H1 (cell line): ENCODE results near the gene CCDC106. TPM values are rescaled to one million over a fixed set of nuclear protein-coding genes. Genes with fewer than 3 reads are reported as not detected.

ENCODE experiments used
- CTCF ChIA-PET: fragments of 300-600 bp; sonication (Branson Sonifier 250); formaldehyde crosslinking; loops from one replicate; lab custom pipeline; 2021; ENCODE audit not compliant: partially characterized antibody; lab: Charles Lee
- POLR2A ChIA-PET: fragments of 300-600 bp; sonication (Branson Sonifier 250); formaldehyde crosslinking; loops from one replicate; lab custom pipeline; 2021; ENCODE audit warnings: inconsistent platforms; ENCODE audit not compliant: partially characterized antibody; lab: Charles Lee
- DNase-seq, 2 experiments: peaks; one replicate each; pipeline versions ENCODE4 v3.0.0 to v3.0.0-alpha.2; 2010 to 2022; ENCODE audit warnings: low spot score in 2 of 2, low read depth in 1 of 2, mixed read lengths in 1 of 2
- FAIRE-seq: peaks from 2 replicates; lab custom pipeline; 2011; peaks lifted over from hg19 to GRCh38; lab: Jason Lieb, UNC
- H2AFZ ChIP-seq: 2 replicates; pipeline ENCODE4 v1.8.1; 2012; ENCODE audit warnings: low read length, inconsistent platforms
- H2AK5ac ChIP-seq: 2 replicates; pipeline ENCODE4 v1.6.1; 2013; ENCODE audit warnings: low read depth, low read length
- H2BK120ac ChIP-seq: replicated peaks from 2 replicates; pipeline ENCODE3; 2013; ENCODE audit warnings: low read depth, low read length, inconsistent platforms
- H2BK12ac ChIP-seq: 2 replicates; pipeline ENCODE4 v1.6.1; 2013; ENCODE audit warnings: low read depth, low read length
- H2BK15ac ChIP-seq: 2 replicates; pipeline ENCODE4 v1.6.1; 2013; ENCODE audit warnings: low read length
- H2BK20ac ChIP-seq: 2 replicates; pipeline ENCODE4 v1.6.1; 2013; ENCODE audit warnings: low read length
- H2BK5ac ChIP-seq: 2 replicates; pipeline ENCODE4 v1.6.1; 2013; ENCODE audit warnings: low read depth, low read length
- H3K14ac ChIP-seq: 2 replicates; pipeline ENCODE4 v1.6.1; 2013; ENCODE audit warnings: inconsistent platforms; ENCODE audit not compliant: insufficient read length
- H3K18ac ChIP-seq: 2 replicates; pipeline ENCODE4 v1.6.1; 2013; ENCODE audit warnings: low read length; ENCODE audit errors: extremely low read depth
- H3K23ac ChIP-seq: 2 replicates; pipeline ENCODE4 v1.6.1; 2013; ENCODE audit warnings: inconsistent platforms; ENCODE audit not compliant: insufficient read length
- H3K23me2 ChIP-seq: 2 replicates; pipeline ENCODE4 v1.6.1; 2013; ENCODE audit warnings: low read depth, low read length
- H3K27ac ChIP-seq: 2 replicates; pipeline ENCODE4 v1.6.1; 2011; ENCODE audit warnings: low read depth, low read length, inconsistent platforms
- H3K27me3 ChIP-seq, 4 experiments: replicated peaks in 1 of 4; 1 replicate in 1 of 4; 2 replicates in 3 of 4; pipeline versions ENCODE4 v1.6.1 to v1.8.1; 2011 to 2013; ENCODE audit warnings: low read length in 3 of 4, mild to moderate bottlenecking in 3 of 4, inconsistent platforms in 2 of 4, mixed read lengths in 2 of 4, moderate library complexity in 1 of 4; ENCODE audit not compliant: control insufficient read depth in 3 of 4, insufficient read depth in 3 of 4; ENCODE audit errors: extremely low read depth in 1 of 4
- H3K36me3 ChIP-seq, 4 experiments: 2 replicates each; pipeline versions ENCODE4 v1.6.1 to v1.8.1; 2011 to 2013; ENCODE audit warnings: mild to moderate bottlenecking in 4 of 4, low read length in 3 of 4, moderate library complexity in 2 of 4, control low read depth in 1 of 4, inconsistent platforms in 1 of 4; ENCODE audit not compliant: insufficient read depth in 4 of 4, control insufficient read depth in 2 of 4
- H3K4ac ChIP-seq: replicated peaks from 2 replicates; pipeline ENCODE3; 2013; ENCODE audit warnings: low read length, low read depth, mixed read lengths, inconsistent platforms; ENCODE audit not compliant: insufficient read length
- H3K4me1 ChIP-seq, 4 experiments: replicated peaks in 1 of 4; 1 replicate in 1 of 4; 2 replicates in 3 of 4; pipeline versions ENCODE4 v1.6.1 to v1.8.1; 2011 to 2013; ENCODE audit warnings: low read length in 3 of 4, inconsistent platforms in 2 of 4, mixed read lengths in 1 of 4; ENCODE audit not compliant: insufficient read depth in 4 of 4, control insufficient read depth in 3 of 4
- H3K4me2 ChIP-seq, 2 experiments: 2 replicates each; pipeline versions ENCODE4 v1.6.1 to v1.8.1; 2011 to 2013; ENCODE audit warnings: low read depth in 2 of 2, low read length in 2 of 2, control low read depth in 1 of 2, inconsistent platforms in 1 of 2, mild to moderate bottlenecking in 1 of 2; ENCODE audit not compliant: insufficient read depth in 1 of 2
- H3K4me3 ChIP-seq, 4 experiments: fragments of 200-600, 300-600 bp in 1 of 4; sonication (generic), shearing (Covaris generic), sonication (Bioruptor Twin) in 1 of 4; 2 replicates each; pipeline versions ENCODE4 v1.5.1 to v1.8.1; 2011 to 2016; ENCODE audit warnings: low read length in 4 of 4, low read depth in 3 of 4, control low read depth in 2 of 4, inconsistent platforms in 2 of 4, mild to moderate bottlenecking in 2 of 4, mixed read lengths in 1 of 4, moderate library complexity in 1 of 4; ENCODE audit not compliant: insufficient read depth in 2 of 4; ENCODE audit errors: extremely low read depth in 1 of 4
- H3K56ac ChIP-seq: replicated peaks from 2 replicates; pipeline ENCODE3; 2013; ENCODE audit warnings: low read depth, mild to moderate bottlenecking, mixed read lengths, low read length, inconsistent platforms; ENCODE audit not compliant: insufficient read length
- H3K79me1 ChIP-seq: 2 replicates; pipeline ENCODE4 v1.6.1; 2013; ENCODE audit warnings: low read depth, low read length, control low read depth
- H3K79me2 ChIP-seq, 2 experiments: 2 replicates each; pipeline versions ENCODE4 v1.6.1 to v1.8.1; 2012 to 2013; ENCODE audit warnings: low read length in 2 of 2, mild to moderate bottlenecking in 2 of 2, inconsistent platforms in 1 of 2; ENCODE audit not compliant: insufficient read depth in 2 of 2, control insufficient read depth in 1 of 2
- H3K9ac ChIP-seq, 4 experiments: replicated peaks in 1 of 4; 1 replicate in 1 of 4; 2 replicates in 3 of 4; pipeline versions ENCODE4 v1.6.1 to v1.8.1; 2011 to 2013; ENCODE audit warnings: low read depth in 3 of 4, low read length in 3 of 4, control low read depth in 2 of 4, mild to moderate bottlenecking in 2 of 4, moderate library complexity in 2 of 4, inconsistent platforms in 1 of 4; ENCODE audit errors: extremely low read depth in 1 of 4
- H3K9me3 ChIP-seq, 2 experiments: 2 replicates each; pipeline versions ENCODE4 v1.6.1 to v1.8.1; 2012 to 2013; ENCODE audit warnings: mild to moderate bottlenecking in 2 of 2, moderate library complexity in 2 of 2, control low read depth in 1 of 2, inconsistent platforms in 1 of 2, low read depth in 1 of 2, low read length in 1 of 2, mixed read lengths in 1 of 2; ENCODE audit not compliant: insufficient read depth in 2 of 2
- H4K20me1 ChIP-seq, 2 experiments: replicated peaks in 1 of 2; 2 replicates each; pipeline versions ENCODE3 to v1.8.1; 2011 to 2013; ENCODE audit warnings: inconsistent platforms in 2 of 2, low read length in 2 of 2, mild to moderate bottlenecking in 1 of 2; ENCODE audit not compliant: insufficient read depth in 2 of 2, control insufficient read depth in 1 of 2
- H4K5ac ChIP-seq: 2 replicates; pipeline ENCODE4 v1.6.1; 2013; ENCODE audit warnings: low read length, low read depth, mixed read lengths, inconsistent platforms; ENCODE audit not compliant: insufficient read length
- H4K8ac ChIP-seq: 2 replicates; pipeline ENCODE4 v1.8.0; 2013; ENCODE audit warnings: mild to moderate bottlenecking, moderate library complexity, low read length, inconsistent platforms; ENCODE audit not compliant: insufficient read depth; ENCODE audit errors: extremely low read depth
- H4K91ac ChIP-seq: replicated peaks from 2 replicates; pipeline ENCODE3; 2013; ENCODE audit warnings: low read length, mixed read lengths, inconsistent platforms; ENCODE audit not compliant: insufficient read length
- SP1 ChIP-seq: IDR thresholded peaks from 2 replicates; pipeline ENCODE4 v1.6.1; 2011; ENCODE audit warnings: low read depth, low read length
- TEAD4 ChIP-seq: IDR thresholded peaks from 2 replicates; pipeline ENCODE4 v1.6.1; 2012; ENCODE audit warnings: low read depth, low read length, inconsistent platforms, mixed read lengths
- WGBS, 2 experiments: shearing (Covaris generic) in 1 of 2; methylation state at CpG; one replicate each; pipeline versions ENCODE4 v1.1.6 to v1.1.7; 2013 to 2015; ENCODE audit warnings: low lambda C conversion rate in 2 of 2, mixed read lengths in 2 of 2, inconsistent platforms in 1 of 2, low coverage in 1 of 2, missing lambda C conversion rate in 1 of 2; ENCODE audit not compliant: insufficient replicate concordance in 2 of 2, insufficient coverage in 1 of 2, insufficient read length in 1 of 2; ENCODE audit errors: extremely low coverage in 1 of 2, missing lambda C conversion rate in 1 of 2; 5-methylcytosine and 5-hydroxymethylcytosine counted together
- polyA plus RNA-seq, 7 experiments: library from polyadenylated mRNA; depleted of rRNA in 3 of 7; stranded (reverse) in 5 of 7; unstranded in 2 of 7; fragments of >200 nt in 5 of 7; fragments of 200-250 nt in 2 of 7; gene quantifications; 1 replicate in 5 of 7; 2 replicates in 1 of 7; 4 replicates in 1 of 7; pipeline versions ENCODE4 v1.2.1 to v1.2.3, GENCODE V29; 2011 to 2013; ENCODE audit warnings: missing spikeins in 2 of 7, mixed read lengths in 2 of 7
- total RNA-seq: library from RNA; stranded (reverse); fragmentation: NEBNext Ultra II Directional; extraction: Animal tissue kit (Norgen Biotek cat#: 25700); gene quantifications from 2 replicates; pipeline ENCODE4 v1.2.1, GENCODE V29; 2021

CCDC106 gene
- total and polyA plus RNA-seq, 2 of the 8 experiments (the other 6 are each of a cell fraction or from before 2014, with no cell fraction given), result 12.0 to 20.1 TPM

DNA sequence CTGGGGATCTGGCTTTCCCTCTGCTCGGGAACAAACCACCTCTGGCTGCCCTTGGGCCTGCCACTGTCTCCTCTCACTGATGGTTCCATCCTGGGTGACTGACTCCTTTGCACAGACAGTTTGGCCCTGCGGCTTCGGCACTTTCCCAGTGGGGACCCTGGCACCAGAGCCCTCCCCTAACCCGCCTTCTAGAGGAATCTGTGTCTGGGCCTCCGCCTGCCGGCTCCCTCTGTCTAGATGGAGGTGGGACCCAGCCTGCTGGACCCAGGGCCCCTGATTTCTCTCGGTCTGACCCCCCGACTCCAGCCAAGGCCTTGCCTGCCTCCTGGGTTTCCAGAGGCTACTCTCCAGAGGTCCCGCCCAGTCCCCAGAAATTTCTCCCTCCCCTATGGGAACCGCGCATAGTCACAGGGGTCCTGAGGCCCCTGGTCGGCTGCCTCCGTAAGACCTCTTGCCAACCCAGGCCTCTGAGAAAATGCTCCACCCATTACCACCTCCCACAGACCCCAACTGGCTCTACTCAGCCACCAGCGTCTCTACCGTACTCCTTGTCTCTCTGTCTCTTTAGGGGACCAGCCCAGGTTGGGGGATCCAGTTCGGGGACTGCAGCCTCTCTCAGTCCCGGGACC is 2.7 kb downstream of the CCDC106 start:
- Histone ChIP-seq H3K4ac (no peak overlapping the region), H2BK5ac (no peak overlapping the region), H3K14ac (no peak overlapping the region), H3K9ac (no peak overlapping the region), H3K18ac (no peak overlapping the region), H3K36me3 (peaks cover 0 to 3% (median 1%) of the 10 kb centered on the region in 4 experiments; a peak in 2 of 8 replicates), H3K27ac (no peak overlapping the region), H3K79me2 (peaks cover 2 to 4% of the 10 kb centered on the region in 2 experiments), H2AK5ac (no peak overlapping the region), H3K23me2 (peaks cover 11% of the 10 kb centered on the region), H3K56ac (no peak overlapping the region), H3K27me3 (no peaks in the 10 kb centered on the region), H2AFZ (no peak overlapping the region), H2BK15ac (no peak overlapping the region), H3K4me2 (no peak overlapping the region), H3K4me3 (no peak overlapping the region), H4K91ac (no peak overlapping the region), H4K20me1 (no peaks in the 10 kb centered on the region), H3K79me1 (peaks cover 2% of the 10 kb centered on the region; the same call in 1 of the 2 replicates), H4K5ac (no peak overlapping the region), H2BK120ac (no peak overlapping the region), H3K4me1 (peaks cover 0 to 8% (median 3%) of the 10 kb centered on the region in 4 experiments; a peak in 5 of 7 replicates), H3K23ac (no peak overlapping the region), H2BK12ac (no peak overlapping the region), H2BK20ac (no peak overlapping the region), H3K9me3 (no peaks in the 10 kb centered on the region), H4K8ac (no peak overlapping the region)
- FAIRE-seq (no peak), DNase-seq (no peak)
- WGBS, 2 experiments, result 91% methylated on average over 17 of the region's 17 CpGs; no CpG with 5 or more reads in 1 of the 2 experiments
- ChIA-PET CTCF (interaction anchor here (0.9 to 6.9 kb wide), 2 partner anchors 19 to 21 kb away, joined by 3 to 56 read pairs; no protein-coding TSS in a partner anchor), POLR2A (interaction anchor here (9.2 kb wide), 1 partner anchor 17 kb away, joined by 96 read pairs; no protein-coding TSS in a partner anchor)
- TF ChIP-seq TEAD4 (no peak), SP1 (no peak)
